CD4-positive, alpha-beta T cell treated with Interleukin-2 at 100 ng/mL for 4 hours (primary cell): ENCODE results near the gene CYTH4.
A peak's percentile ranks its signal among the peaks of the same experiment; 100 is the strongest.
"Not testable (repeated sequence)": the region's sequence is repeated elsewhere in the genome, so short reads cannot be mapped to it uniquely, and the experiment has no call there.

Source experiments
- DNase-seq: peaks from one replicate; pipeline ENCODE4 v3.0.0-alpha.2; 2020; ENCODE audit warnings: low spot score

CYTH4 gene

DNA sequence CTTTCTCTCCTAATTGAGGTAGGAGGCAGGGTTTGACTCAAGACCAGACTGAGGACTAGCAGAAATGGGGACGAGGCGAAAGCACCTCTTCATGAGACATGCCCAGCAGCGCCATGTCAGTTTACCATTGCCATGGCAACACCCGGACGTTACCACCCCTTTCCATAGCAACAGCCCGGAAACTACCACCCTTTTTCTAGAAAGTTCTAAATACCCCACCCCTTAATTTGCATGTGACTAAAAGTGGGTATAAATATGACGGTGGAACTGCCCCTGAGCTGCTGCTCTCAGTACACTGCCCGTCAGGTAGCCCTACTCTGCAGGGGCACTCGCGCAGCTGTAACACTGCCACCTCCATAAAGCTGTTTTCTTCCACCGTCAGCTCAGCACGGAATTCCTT lies 32.3 kb upstream of the CYTH4 start:
- DNase-seq, result no peak

DNA sequence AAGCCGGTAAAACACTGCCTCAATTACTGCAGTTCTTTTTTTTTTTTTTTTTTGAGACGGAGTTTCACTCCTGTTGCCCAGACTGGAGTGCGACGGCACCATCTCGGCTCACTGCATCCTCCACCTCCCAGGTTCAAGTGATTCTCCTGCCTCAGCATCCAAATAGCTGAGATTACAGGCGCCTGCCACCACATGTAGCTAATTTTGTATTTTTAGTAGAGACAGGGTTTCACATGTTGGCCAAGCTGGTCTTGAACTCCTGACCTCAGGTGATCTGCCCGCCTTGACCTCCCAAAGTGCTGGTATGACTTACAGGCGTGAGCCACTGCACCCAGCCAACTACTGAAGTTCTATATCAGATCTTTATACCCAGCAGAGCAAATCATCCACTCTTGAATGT lies 30.5 kb upstream of the CYTH4 start:
- DNase-seq, result not testable (repeated sequence)

DNA sequence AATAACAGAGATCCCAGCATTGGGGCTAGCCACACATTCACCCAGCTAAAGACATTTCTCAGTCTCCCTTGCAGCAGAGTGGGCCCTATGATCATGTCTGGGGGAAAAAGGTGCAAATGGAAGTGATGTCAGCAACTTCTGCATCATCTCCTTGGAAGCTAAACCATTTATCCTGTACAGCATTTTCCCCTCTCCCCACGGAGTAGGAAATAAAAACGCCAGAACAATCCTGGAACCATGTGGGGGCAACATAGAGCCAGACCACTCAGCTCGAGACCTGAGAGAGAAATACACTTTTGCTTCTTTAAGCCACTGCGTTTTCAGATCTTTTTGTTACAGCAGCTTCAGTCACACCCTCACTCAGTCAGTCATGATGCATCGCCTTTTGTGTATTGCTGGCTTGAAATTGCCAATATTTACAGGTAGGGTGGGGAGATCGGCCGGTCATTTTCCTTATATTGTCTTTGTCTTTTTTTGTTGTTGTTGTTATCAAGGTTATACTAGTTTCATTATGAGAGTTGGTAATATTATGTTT lies 29.1 kb upstream of the CYTH4 start:
- DNase-seq, result no peak

DNA sequence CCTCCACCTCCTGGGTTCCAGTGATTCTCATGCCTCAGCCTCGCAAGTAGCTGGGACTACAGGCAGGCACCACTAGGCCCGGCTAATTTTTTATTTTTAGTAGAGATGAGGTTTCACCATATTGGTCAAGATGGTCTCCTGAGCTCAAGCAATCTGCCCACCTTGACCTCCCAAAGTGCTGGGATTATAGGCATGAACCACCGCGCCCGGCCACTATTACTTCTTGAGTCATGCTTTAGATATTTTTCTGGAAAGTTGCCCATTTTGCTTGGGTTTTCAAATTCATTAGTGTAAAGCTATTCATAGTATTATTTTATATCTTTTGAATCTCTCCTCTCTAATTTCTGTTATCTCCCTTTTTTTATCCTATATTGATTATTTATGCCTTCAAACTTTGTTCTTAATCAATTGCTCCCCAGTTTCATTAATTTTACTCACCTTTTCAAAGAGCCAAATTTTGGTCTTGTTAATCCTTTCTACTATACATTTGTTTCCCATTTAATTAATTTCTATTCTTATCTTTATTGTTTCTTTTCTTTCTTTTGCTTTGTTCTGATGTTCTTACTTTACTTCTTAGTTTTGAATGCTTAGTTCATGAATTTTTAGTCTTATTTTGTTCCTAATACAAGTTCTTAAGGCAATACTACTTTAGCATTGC lies 28.0 kb upstream of the CYTH4 start:
- DNase-seq, result no peak

DNA sequence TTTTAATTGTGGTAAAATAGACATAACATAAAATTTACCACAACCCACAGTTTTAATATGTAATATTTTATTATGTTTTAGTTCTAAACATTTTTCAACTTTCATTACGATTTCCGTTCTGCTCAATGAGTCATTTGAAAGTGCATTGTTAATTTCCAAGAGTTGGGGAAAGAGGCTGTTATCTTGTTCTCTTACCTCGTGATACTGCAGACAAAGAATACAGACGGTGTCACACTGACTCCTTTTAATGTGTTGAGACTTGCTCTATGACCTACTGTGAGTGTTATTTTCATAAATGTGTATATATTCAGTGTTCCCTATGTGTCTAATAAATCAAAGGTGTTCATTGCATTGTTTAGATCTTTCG lies 27.5 kb upstream of the CYTH4 start:
- DNase-seq, result peak; percentile 37

DNA sequence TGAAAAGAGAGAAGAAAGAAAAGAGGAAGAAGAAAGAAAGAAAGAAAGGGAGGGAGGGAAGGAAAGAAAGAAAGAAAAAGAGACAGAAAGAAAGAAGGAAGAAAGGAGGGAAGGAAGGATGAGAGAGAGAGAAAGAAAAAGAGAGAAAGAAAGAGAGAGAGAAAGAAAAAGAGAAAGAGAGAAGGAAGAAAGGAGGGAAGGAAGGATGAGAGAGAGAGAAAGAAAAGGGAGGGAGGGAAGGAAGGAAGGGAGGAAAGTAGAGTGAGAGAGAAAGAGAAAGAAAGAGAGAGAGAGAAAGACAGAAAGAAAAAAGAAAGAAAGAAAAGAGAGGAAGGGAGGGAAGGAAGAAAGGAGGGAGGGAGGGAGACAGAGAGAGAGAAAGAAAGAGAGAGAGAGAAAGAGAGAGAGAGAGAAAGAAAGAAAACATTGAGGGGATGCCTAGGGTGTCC lies 26.7 kb upstream of the CYTH4 start:
- no peak for DNase-seq

DNA sequence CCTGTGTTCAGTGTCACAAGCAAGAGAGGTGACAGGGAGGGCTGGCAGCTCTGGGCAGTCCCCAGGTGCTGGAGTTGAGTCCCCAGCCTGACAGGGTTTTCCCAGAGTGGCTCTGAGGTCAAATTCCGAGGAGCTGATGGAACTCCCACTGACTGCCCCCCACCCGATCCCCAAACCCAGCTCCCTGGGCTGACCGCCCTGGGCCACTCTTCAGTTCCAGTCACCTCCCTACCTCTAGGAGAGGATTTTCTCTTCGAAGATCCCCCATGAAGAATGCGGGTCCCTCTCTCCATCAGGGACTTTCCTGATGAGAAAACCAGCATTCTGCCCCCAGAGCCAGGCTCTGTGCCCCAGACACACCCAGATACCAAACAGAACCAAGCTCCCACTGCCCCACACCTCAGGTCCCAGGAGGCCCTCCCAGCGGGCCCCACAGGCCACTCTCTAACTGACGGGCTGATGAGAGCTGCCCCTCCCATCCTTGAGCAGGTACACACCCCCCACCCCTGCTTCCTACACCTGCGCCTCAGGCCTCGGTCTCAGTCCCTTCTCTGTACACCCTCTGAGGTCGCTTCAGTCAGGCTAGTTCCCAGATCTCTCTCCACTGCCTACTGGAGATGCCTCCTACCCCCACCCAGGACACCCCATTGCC lies 26.1 kb upstream of the CYTH4 start:
- DNase-seq, result no peak

DNA sequence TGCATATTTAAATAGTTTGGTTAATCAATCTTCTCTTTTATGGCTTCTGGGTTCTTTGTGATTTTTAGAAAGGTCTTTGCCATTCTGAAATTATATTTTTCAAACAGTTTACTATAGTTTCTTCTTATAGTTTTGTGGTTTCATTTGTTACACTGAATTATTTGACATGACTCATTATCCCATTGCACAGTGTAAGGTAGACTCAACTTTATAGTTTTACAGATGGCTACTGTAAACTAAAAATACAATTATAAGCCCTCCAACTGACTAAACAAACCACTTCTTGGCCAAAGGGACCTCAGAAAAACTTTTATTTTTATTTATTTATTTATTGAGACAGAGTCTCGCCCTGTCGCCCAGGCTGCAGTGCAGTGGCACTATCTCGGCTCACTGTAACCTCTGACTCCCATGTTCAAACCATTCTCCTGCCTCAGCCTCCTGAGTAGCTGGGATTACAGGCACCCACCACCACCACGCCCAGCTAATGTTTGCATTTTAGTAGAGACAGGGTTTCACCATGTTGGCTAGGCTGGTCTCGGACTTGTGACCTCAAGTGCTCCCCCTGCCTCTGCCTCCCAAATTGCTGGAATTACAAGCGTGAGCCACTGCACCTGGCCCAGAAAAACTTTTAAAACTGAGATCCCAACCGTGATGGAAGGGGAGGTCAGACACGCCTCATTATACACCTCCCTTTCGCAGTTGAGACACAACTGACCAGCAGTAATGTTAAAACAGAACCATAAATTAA lies 24.1 kb upstream of the CYTH4 start:
- DNase-seq, result no peak

DNA sequence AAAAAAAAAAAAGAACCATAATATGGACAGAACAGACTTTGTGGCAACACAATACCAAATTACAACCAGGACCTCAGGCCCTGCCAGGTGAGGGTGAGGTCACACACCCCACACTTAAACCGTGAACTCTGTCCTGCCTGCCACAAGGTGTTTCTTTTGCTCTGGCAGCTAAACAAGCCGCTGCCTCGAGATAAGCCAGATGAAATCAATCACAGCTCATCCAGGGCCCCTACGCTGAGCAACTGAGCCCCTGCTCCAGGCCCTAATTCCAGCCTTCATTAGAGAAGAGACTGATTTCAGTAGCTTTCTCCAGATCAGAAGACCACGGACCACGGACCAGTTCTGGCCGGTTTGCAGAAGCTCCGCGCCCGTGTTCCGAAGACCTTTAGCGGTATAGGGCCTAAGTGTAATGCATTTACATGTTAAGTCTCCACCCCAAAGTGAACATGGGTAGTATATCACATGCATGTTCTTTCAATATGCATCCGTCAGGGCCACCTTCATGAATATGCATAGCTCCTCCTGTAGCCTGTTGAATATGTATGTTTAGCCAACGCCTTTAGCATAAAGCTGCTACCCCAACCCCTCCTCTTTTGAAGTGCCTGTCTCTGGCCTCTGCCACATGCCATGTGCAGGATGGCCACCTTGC lies 23.4 kb upstream of the CYTH4 start:
- no peak for DNase-seq

DNA sequence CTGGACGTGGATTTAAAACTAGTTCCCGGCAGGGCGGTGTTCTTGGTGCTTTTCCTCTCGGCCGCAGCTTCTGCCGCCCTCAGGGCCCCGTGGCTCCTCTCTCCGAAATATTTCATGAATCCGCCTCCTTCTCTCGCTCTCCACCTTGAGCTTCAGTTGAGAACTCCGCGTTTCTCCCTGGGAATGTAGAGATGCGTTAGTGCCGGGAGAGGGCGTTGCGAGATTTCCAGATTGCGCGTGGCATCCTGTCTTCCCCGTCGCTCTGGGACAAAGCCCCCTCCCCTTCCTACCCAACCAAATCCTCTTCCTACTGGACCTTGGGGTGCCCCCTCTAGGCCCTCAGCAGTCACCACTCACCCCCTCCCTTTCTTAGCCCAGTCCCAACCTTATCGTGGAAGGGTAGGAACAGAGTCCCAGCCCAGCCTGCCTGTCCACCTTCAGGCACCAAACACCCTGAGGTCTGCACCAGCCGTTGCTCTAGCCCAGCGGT lies 22.7 kb upstream of the CYTH4 start:
- DNase-seq, result no peak

DNA sequence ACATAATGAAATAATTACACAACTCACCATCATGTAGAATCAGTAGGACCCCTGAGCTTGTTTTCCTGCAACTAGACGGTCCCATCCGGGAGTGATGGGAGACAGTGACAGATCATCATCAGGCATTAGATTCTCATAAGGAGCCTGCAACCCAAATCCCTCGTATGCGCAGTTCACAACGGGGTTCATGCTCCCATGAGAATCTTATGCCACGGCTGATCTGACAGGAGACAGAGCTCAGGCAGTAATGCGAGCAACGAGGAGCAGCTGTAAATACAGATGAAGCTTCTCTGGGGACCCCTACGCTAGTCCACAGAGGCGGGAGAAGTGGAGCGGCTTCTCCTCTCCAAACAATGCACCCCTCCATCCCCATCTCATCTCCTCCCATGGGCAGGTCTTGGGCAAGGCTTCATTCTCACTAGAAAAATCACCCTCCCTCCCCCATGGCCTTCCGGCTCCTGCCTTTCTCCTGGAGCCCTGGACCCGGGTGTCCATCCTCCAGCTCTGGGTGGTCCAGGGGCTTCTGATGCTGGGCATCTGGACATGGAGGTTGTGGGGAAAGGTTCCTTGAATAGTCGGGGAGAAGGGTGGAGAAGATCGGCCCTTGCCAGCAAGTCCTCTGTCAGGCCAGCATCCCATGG lies 22.0 kb upstream of the CYTH4 start:
- no peak for DNase-seq

DNA sequence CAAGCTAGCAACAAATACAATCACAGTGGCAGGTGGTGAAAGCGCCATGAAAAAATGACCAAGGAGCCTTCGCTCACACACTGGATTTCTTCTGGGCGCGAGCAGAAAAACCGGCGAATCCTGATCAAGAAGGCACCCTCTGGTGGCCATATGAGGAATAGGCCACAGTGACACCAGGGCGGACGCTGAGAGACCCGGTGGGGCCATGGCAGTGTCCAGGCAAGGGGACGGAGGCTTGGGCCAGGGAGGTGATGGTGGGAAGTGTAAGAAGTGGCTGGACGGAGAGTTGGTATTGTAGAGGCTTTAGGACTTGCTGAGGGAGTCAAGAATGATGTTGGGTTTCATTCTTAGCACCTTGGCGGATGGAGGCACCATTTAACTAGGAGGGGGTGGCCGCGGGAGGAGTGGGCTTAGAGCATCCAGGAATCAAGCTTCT lies 21.4 kb upstream of the CYTH4 start:
- peak; percentile 72 for DNase-seq

DNA sequence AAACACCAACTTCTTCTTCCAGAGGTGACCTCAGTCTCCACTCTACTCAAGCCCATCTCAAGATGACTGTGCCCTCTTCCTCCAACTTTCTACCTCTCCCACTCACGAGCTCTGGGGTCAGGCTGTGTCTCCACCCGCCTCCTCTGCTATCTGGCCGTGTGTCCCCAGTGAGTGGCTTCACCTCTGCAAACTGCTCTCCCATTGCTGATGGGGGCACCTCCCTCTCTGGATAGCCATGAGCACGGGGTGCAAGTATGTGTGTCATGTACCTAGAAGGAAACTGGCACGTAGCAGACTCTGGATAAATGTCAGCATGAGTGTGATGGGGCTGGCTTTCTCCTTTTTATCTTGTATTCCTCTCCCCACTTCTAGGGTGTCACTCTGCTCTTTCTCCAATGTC lies 20.0 kb upstream of the CYTH4 start:
- no peak for DNase-seq

DNA sequence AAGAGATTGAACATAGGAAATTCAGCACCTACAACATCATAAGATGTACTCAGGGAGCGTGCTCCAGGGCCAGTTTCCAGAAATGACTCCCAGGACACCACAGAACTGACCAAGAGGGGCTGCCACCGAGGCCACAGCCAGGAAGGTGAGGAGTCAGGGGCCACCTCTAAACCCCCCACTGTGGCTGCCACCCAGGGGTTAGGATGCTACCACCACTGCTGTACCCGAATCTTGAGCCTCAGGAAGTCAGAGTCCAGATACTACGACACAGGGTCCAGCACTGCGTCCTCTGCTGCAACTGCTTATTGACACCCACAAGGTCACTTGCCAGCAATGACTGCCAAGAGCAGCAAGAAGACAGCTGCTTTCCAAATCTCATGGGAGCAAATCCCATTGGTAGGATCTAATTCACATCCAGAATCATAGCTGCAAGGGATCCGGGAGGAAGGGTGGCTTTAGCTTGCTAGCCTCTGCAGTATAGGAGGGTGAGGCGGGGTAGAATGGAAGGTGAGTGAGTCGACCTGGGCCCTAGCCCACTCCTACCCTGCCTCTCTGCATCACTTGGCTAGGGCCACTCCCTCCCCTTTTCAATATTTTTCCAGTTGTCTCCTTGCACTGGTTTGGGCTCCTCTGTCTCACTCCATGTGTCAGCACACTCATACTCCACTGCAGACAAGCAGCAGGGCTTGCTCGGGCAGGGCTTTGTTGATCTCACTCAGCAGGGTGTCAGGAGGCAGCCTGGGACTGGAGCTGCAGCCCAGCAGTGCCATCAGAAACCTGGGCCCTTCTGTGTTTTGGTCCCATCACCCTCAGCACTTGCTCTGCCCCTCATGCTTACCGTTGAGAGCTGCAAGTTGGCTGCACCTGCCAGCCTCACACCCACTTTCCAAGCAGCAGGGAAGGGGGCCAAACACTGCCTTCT lies 18.1 kb upstream of the CYTH4 start:
- no peak for DNase-seq

DNA sequence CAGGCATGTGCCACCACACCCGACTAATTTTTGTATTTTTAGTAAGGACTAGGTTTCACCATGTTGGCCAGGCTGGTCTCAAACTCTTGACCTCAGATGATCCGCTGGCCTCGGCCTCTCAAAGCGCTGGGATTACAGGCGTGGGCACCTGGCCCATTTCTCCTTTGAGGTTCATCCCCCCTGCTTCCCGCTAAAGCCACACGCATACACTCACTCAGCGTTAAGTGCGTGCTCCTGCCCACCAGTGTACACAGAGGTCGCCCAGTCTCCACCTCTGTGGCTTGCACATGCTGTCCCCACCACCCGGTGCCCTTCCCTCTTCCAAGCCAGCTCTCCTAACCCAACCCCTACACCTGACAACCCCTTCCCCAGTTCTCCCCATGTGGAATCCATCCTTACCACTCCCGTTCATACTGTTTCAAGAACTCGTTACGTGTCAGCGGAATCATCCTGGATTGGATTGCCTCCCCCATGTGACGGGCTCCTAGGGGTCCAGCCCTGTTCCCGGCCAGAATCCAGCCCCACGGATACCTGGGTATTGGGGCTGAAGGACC lies 15.7 kb upstream of the CYTH4 start:
- no peak for DNase-seq

DNA sequence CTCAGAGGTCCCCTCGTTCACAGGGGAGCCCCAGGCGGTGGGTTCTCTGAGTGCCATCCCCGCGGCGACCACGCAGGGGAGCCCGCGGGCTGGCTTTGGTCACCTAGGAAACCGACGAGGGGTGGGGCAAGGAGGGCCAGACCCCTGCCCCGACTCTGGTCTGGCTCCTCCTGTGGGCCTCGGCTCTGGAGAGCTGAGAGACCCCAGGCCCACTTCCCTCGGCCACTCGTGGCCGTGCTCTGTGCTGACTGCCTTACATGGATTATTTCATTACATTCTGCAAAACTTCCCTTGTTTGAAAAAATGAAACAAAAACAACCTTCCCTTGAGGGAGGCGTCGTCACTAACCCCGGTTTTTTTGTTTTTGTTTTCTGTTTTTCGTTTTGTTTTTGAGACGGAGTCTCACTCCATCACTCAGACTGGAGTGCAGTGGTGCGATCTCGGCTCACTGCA lies 15.1 kb upstream of the CYTH4 start:
- peak; percentile 74 for DNase-seq

DNA sequence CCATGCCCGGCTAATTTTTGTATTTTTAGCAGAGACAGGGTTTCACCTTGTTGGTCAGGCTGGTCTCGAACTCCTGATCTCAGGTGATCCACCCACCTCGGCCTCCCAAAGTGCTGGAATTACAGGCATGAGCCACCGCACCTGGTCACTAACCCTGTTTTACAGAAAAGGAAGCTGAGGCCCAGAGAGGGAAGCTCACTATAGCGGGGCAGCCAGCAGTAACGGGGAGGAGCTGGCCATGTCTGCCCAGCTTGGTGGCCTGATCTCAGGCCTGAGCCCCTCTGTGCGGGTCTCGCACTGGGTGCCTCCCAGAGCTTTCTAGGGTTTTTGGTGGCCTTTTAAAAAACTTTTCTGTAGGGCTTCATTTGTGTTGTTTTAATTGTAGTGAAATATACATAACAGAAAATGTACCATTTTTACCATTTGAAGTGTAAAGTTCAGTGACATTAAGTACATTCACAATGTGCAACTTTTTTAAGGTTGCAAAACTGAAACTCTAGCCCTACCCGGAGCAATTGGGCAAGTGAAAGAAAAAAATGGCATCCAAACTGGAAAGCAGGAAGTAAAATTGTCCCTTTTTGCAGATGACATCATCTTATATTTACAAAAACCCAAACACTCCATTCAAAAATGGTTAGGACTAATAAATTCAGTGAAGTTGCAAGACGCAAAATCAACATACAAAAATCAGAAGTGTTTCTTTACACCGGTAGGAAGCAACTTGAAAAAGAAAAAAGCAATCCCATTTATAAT lies 14.5 kb upstream of the CYTH4 start:
- DNase-seq, result no peak

DNA sequence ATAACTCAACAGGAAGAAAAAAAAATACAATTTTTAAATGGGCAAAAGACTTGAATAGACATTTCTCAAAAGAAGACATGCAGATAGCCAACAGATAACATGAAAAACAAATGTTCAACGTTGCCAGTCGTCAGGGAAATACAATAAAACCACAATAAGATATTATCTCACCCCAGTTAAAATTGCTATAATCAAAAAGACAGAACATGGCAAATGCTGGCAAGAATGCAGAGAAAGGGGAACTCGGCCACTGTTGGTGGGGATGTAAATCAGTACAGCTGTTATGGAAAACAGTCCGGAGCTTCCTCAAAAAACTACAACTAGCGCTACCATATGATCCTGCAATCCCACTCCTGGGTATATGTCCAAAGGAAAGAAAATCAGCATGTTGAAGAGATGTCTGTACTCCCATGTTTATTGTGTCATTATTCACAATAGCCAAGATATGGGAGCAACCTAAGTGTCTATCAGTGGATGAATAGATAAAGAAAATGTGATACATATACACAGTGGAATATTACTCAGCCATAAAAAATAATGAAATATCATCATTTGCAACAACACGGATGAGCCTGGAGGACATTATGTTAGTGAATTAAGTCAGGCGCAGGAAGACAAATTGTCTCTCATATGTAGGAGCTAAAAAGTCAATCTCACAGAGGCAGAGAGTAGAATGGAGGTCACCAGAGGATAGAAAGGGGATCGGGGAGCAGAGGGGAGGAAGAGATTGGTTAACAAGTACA lies 12.2 kb upstream of the CYTH4 start:
- DNase-seq, result peak; percentile 25
